Hepatocyte (in vitro differentiated cells): ENCODE results near the gene HLA-F.

Source experiments
- EZH2 ChIP-seq: fragments of 200-600 bp; sonication (generic); IDR thresholded peaks from 2 replicates; pipeline ENCODE4 v1.6.1; 2016; ENCODE audit warnings: antibody characterized with exemption, mild to moderate bottlenecking, borderline replicate concordance
- EZH2phosphoT487 ChIP-seq: fragments of 200-600 bp; sonication (generic); IDR thresholded peaks from one replicate; pipeline ENCODE4 v1.6.1; 2018; ENCODE audit warnings: antibody characterized with exemption, mild to moderate bottlenecking, low read depth, moderate library complexity; ENCODE audit not compliant: unreplicated experiment, severe bottlenecking
- TF ChIP-seq, protein P1 (sequence below): fragments of 200-600 bp; sonication (generic); IDR thresholded peaks from 2 replicates; pipeline ENCODE4 v1.5.1; 2016; ENCODE audit warnings: antibody characterized with exemption, mild to moderate bottlenecking; ENCODE audit not compliant: poor library complexity

GRCh38 chr6:29762051-29762450 lies 38.8 kb downstream of the HLA-F start:
- TF ChIP-seq, protein P1, sequence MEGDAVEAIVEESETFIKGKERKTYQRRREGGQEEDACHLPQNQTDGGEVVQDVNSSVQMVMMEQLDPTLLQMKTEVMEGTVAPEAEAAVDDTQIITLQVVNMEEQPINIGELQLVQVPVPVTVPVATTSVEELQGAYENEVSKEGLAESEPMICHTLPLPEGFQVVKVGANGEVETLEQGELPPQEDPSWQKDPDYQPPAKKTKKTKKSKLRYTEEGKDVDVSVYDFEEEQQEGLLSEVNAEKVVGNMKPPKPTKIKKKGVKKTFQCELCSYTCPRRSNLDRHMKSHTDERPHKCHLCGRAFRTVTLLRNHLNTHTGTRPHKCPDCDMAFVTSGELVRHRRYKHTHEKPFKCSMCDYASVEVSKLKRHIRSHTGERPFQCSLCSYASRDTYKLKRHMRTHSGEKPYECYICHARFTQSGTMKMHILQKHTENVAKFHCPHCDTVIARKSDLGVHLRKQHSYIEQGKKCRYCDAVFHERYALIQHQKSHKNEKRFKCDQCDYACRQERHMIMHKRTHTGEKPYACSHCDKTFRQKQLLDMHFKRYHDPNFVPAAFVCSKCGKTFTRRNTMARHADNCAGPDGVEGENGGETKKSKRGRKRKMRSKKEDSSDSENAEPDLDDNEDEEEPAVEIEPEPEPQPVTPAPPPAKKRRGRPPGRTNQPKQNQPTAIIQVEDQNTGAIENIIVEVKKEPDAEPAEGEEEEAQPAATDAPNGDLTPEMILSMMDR = no peak
- TF ChIP-seq EZH2phosphoT487 = no peak
- TF ChIP-seq EZH2 = no peak
